Panc1 (cell line): ENCODE measurements around the gene SH2D3C. TPM values are rescaled to one million over a fixed set of nuclear protein-coding genes. Genes with fewer than 3 reads are reported as not detected.

Experiments
- ATAC-seq: fragments of 200-7000 bp; cut with Tn5 transposase; 2 replicates; pipeline ENCODE4 v1.9.1; 2020; ENCODE audit warnings: mild to moderate bottlenecking, moderate library complexity
- BruUV-seq: library from RNA; stranded (reverse); fragments of 400-500 nt; replicated peaks from 2 replicates; lab custom pipeline; 2021; lab: Mats Ljungman, UMichigan
- CTCF ChIA-PET: fragments of 300-600 bp; sonication (Branson Sonifier 250); formaldehyde crosslinking; loops from one replicate; lab custom pipeline; 2022; ENCODE audit warnings: antibody characterized with exemption; lab: Charles Lee
- POLR2A ChIA-PET: fragments of 300-600 bp; sonication (Branson Sonifier 250); formaldehyde crosslinking; loops from one replicate; lab custom pipeline; 2022; ENCODE audit warnings: antibody characterized with exemption; lab: Charles Lee
- DNase-seq: peaks from one replicate; pipeline ENCODE4 v3.0.0-alpha.2; 2010; ENCODE audit warnings: low read depth, low spot score
- H3K27ac ChIP-seq: 2 replicates; pipeline ENCODE4 v1.5.1; 2011; ENCODE audit warnings: mild to moderate bottlenecking, low read length, inconsistent platforms
- H3K27me3 ChIP-seq: fragments of 200-500 bp; sonication (Bioruptor generic); 2 replicates; pipeline ENCODE4 v1.6.0; 2014; ENCODE audit warnings: low read length, inconsistent platforms; ENCODE audit not compliant: control insufficient read depth, insufficient read depth
- H3K36me3 ChIP-seq: fragments of 200-500 bp; sonication (Bioruptor generic); 2 replicates; pipeline ENCODE4 v1.5.1; 2014; ENCODE audit warnings: inconsistent platforms, mild to moderate bottlenecking, low read length, moderate library complexity; ENCODE audit not compliant: control insufficient read depth, insufficient read depth
- H3K4me1 ChIP-seq: 2 replicates; pipeline ENCODE4 v1.5.1; 2011; ENCODE audit warnings: inconsistent platforms, mild to moderate bottlenecking, low read length, moderate library complexity; ENCODE audit not compliant: control insufficient read depth, insufficient read depth
- H3K4me3 ChIP-seq, 2 experiments: 2 replicates each; pipeline ENCODE4 v1.5.1; 2011 to 2012; ENCODE audit warnings: low read depth in 2 of 2, low read length in 2 of 2, mild to moderate bottlenecking in 2 of 2, inconsistent platforms in 1 of 2, moderate library complexity in 1 of 2
- H3K9me3 ChIP-seq: fragments of 200-500 bp; sonication (Bioruptor generic); 2 replicates; pipeline ENCODE4 v1.5.1; 2014; ENCODE audit warnings: low read depth, mild to moderate bottlenecking, inconsistent platforms, low read length, moderate library complexity; ENCODE audit not compliant: control insufficient read depth, insufficient read depth
- CTCF ChIP-seq: fragments of 450-650 bp; IDR thresholded peaks from 2 replicates; pipeline ENCODE4 v1.5.1; 2017; ENCODE audit warnings: mild to moderate bottlenecking
- POLR2AphosphoS5 ChIP-seq: IDR thresholded peaks from 2 replicates; pipeline ENCODE4 v1.6.1; 2012; ENCODE audit warnings: mild to moderate bottlenecking, low read depth, low read length, moderate library complexity
- SIN3A ChIP-seq: IDR thresholded peaks from 2 replicates; pipeline ENCODE4 v1.6.1; 2012; ENCODE audit warnings: low read depth, mild to moderate bottlenecking, low read length, moderate library complexity, borderline replicate concordance; ENCODE audit not compliant: insufficient read depth
- TCF7L2 ChIP-seq: IDR thresholded peaks from 2 replicates; pipeline ENCODE4 v1.6.1; 2011; ENCODE audit warnings: mild to moderate bottlenecking, low read depth, low read length, inconsistent platforms
- in situ Hi-C: cut with HindIII; loops from 2 replicates; pipeline ENCODE4 v1.10.0; 2016; ENCODE audit warnings: low sequenced_read_pairs, low pct_unique_long_range_greater_than_20kb
- intact Hi-C: fragments of 100-400 bp; cut with micrococcal nuclease; formaldehyde crosslinking; loops from one replicate; pipeline ENCODE4 v1.10.0; 2022; ENCODE audit not compliant: unreplicated experiment
- total RNA-seq: library from RNA; stranded (reverse); gene quantifications from one replicate; pipeline ENCODE4 v1.2.1, GENCODE V29; 2021; ENCODE audit not compliant: unreplicated experiment
- TF ChIP-seq, protein P1 (sequence below), 2 experiments: IDR thresholded peaks; 2 replicates each; pipeline ENCODE4 v1.6.1; 2011 to 2012; ENCODE audit warnings: low read depth in 2 of 2, control low read depth in 1 of 2, low read length in 1 of 2, mild to moderate bottlenecking in 1 of 2, moderate library complexity in 1 of 2; ENCODE audit not compliant: insufficient read depth in 1 of 2

The SH2D3C gene
- total RNA-seq, 1 experiment from 2014 or later: 0.49 TPM

DNA sequence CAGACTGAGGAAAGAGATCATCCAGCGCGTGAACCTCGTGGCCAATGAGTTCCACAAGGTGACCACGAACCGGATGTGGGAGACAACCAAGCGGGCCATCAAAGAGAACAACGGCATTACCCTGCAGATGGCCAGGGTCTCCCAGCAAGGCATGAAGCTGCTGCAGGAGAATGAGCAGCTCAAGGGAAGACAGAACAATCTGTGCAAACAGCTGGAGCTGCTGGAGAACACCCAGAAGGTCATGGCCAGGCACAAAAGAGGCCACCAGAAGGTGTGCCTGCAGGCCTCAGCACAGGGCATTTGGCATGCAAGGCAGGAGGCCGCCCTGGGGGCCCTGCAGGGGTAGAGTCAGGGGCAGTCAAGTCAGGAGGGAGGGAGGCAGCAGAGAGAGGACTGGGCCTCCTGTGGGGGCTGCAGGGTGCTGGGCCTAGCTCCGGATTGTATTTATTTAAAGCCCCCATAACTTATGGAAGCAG, 67.2 kb downstream of the SH2D3C start:
- Histone ChIP-seq H3K27me3 (no peaks in the 10 kb centered on the region), H3K36me3 (peaks cover 3% of the 10 kb centered on the region; the same call in 1 of the 2 replicates), H3K27ac (no peak overlapping the region), H3K9me3 (no peaks in the 10 kb centered on the region), H3K4me1 (peaks cover 11% of the 10 kb centered on the region), H3K4me3 (no peak overlapping the region)
- in situ Hi-C loops: no loop called here
- TF ChIP-seq, protein P1, sequence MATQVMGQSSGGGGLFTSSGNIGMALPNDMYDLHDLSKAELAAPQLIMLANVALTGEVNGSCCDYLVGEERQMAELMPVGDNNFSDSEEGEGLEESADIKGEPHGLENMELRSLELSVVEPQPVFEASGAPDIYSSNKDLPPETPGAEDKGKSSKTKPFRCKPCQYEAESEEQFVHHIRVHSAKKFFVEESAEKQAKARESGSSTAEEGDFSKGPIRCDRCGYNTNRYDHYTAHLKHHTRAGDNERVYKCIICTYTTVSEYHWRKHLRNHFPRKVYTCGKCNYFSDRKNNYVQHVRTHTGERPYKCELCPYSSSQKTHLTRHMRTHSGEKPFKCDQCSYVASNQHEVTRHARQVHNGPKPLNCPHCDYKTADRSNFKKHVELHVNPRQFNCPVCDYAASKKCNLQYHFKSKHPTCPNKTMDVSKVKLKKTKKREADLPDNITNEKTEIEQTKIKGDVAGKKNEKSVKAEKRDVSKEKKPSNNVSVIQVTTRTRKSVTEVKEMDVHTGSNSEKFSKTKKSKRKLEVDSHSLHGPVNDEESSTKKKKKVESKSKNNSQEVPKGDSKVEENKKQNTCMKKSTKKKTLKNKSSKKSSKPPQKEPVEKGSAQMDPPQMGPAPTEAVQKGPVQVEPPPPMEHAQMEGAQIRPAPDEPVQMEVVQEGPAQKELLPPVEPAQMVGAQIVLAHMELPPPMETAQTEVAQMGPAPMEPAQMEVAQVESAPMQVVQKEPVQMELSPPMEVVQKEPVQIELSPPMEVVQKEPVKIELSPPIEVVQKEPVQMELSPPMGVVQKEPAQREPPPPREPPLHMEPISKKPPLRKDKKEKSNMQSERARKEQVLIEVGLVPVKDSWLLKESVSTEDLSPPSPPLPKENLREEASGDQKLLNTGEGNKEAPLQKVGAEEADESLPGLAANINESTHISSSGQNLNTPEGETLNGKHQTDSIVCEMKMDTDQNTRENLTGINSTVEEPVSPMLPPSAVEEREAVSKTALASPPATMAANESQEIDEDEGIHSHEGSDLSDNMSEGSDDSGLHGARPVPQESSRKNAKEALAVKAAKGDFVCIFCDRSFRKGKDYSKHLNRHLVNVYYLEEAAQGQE (IDR thresholded peaks at IDR 0.05; ENCODE audit: insufficient read depth in 1 of 2, low read depth in 2 of 2, low read length in 1 of 2): no peak
- TF ChIP-seq TCF7L2: no peak
- no peak for TF ChIP-seq CTCF
- TF ChIP-seq POLR2AphosphoS5: no peak
- DNase-seq (no peak), ATAC-seq (no peak)
- ChIA-PET POLR2A (no interaction called here), CTCF (no interaction called here)
- intact Hi-C loops: no loop called here
- no TSS peak for BruUV-seq

- TF ChIP-seq CTCF (no peak), POLR2AphosphoS5 (no peak), SIN3A (no peak), TCF7L2 (no peak)
- TF ChIP-seq, protein P1 (IDR thresholded peaks at IDR 0.05; ENCODE audit: insufficient read depth in 1 of 2, low read depth in 2 of 2, low read length in 1 of 2): no peak
- no TSS peak for BruUV-seq
- Histone ChIP-seq H3K27me3 (no peaks in the 10 kb centered on the region), H3K36me3 (peaks cover 3% of the 10 kb centered on the region; the same call in 1 of the 2 replicates), H3K4me3 (no peak overlapping the region), H3K4me1 (peaks cover 11% of the 10 kb centered on the region), H3K9me3 (no peaks in the 10 kb centered on the region), H3K27ac (no peak overlapping the region)
- intact Hi-C loops: no loop called here
- CTCF ChIA-PET: no interaction called here
- ATAC-seq: no peak
- POLR2A ChIA-PET: no interaction called here
- in situ Hi-C loops: no loop called here
- no peak for DNase-seq
Observed at GRCh38 chr9:127710204-127710783, 68.2 kb downstream of the SH2D3C start.
